HepG2 (cell line): ENCODE results near the gene GPR107. TPM values are rescaled to one million over a fixed set of nuclear protein-coding genes. Genes with fewer than 3 reads are reported as not detected.

ENCODE experiments used
- CEBPB ChIP-seq: IDR thresholded peaks from 2 replicates; pipeline ENCODE4 v1.6.1; 2011; ENCODE audit warnings: low read depth, low read length, improper control_type of control experiment, borderline replicate concordance
- ELF3 ChIP-seq: IDR thresholded peaks from 2 replicates; pipeline ENCODE4 v1.6.1; 2016; ENCODE audit warnings: missing genetic modification reagents, missing compliant biosample characterization
- EP300 ChIP-seq, 3 experiments: sonication (generic) in 1 of 3; formaldehyde crosslinking in 1 of 3; IDR thresholded peaks; 2 replicates each; pipeline versions ENCODE4 v1.5.1 to v1.6.1; 2011 to 2020; ENCODE audit warnings: low read depth in 2 of 3, low read length in 2 of 3, borderline replicate concordance in 1 of 3, improper control_type of control experiment in 1 of 3, mild to moderate bottlenecking in 1 of 3, missing genetic modification reagents in 1 of 3, moderate library complexity in 1 of 3
- FOXJ3 ChIP-seq: sonication (generic); formaldehyde crosslinking; IDR thresholded peaks from 2 replicates; pipeline ENCODE4 v1.4.0; 2020; ENCODE audit warnings: missing genetic modification reagents, mild to moderate bottlenecking, borderline replicate concordance
- MED8 ChIP-seq: sonication (generic); formaldehyde crosslinking; IDR thresholded peaks from 2 replicates; pipeline ENCODE4 v1.8.1; 2023; ENCODE audit warnings: mild to moderate bottlenecking, missing genetic modification reagents; ENCODE audit not compliant: insufficient replicate concordance
- MIXL1 ChIP-seq: IDR thresholded peaks from 2 replicates; pipeline ENCODE4 v1.6.1; 2016
- ONECUT2 ChIP-seq: sonication (generic); formaldehyde crosslinking; IDR thresholded peaks from 2 replicates; pipeline ENCODE4 v1.4.0; 2020; ENCODE audit warnings: missing genetic modification reagents
- RARA ChIP-seq: IDR thresholded peaks from 2 replicates; pipeline ENCODE4 v1.6.1; 2016; ENCODE audit warnings: missing genetic modification reagents, missing compliant biosample characterization
- SP5 ChIP-seq: IDR thresholded peaks from 2 replicates; pipeline ENCODE4 v1.6.1; 2016; ENCODE audit warnings: low read depth, borderline replicate concordance
- ZFP90 ChIP-seq: sonication (generic); formaldehyde crosslinking; IDR thresholded peaks from 2 replicates; pipeline ENCODE4 v1.8.0; 2022; ENCODE audit warnings: missing genetic modification reagents, mild to moderate bottlenecking, inconsistent platforms, borderline replicate concordance
- ZNF549 ChIP-seq: sonication (generic); formaldehyde crosslinking; IDR thresholded peaks from 2 replicates; pipeline ENCODE4 v1.5.0; 2020; ENCODE audit warnings: missing genetic modification reagents
- polyA plus RNA-seq, 8 experiments: library from polyadenylated mRNA; depleted of rRNA in 3 of 8; stranded (reverse) in 7 of 8; unstranded in 1 of 8; fragments of >200 nt; fragmentation: Illumina TruSeq in 4 of 8; extraction: Trizol in 4 of 8; gene quantifications; 2 replicates each; pipeline versions ENCODE4 v1.2.1 to v1.2.3, GENCODE V29; 2011 to 2016; ENCODE audit warnings: low read depth in 4 of 8, missing spikeins in 1 of 8, mixed read lengths in 1 of 8; ENCODE audit not compliant: insufficient read depth in 1 of 8
- total RNA-seq, 5 experiments: library from RNA; depleted of rRNA; stranded (reverse); fragments of >200 nt; fragmentation: Illumina TruSeq; extraction: Trizol; gene quantifications; 2 replicates each; pipeline ENCODE4 v1.2.3, GENCODE V29; 2016; ENCODE audit warnings: low read depth in 1 of 5
- TF ChIP-seq, protein P1 (sequence below): sonication (generic); formaldehyde crosslinking; IDR thresholded peaks from 2 replicates; pipeline ENCODE4 v1.4.0; 2020; ENCODE audit warnings: missing genetic modification reagents
- TF ChIP-seq, protein P2 (sequence below): sonication (generic); formaldehyde crosslinking; conservative IDR thresholded peaks from 2 replicates; pipeline ENCODE4 v1.4.0; 2020; ENCODE audit warnings: missing genetic modification reagents
- TF ChIP-seq, protein P3 (sequence below): IDR thresholded peaks from 2 replicates; pipeline ENCODE4 v1.6.1; 2016; ENCODE audit warnings: missing genetic modification reagents, missing compliant biosample characterization
- TF ChIP-seq, protein P4 (sequence below): sonication (generic); formaldehyde crosslinking; IDR thresholded peaks from 2 replicates; pipeline ENCODE4 v1.8.0; 2022; ENCODE audit warnings: mild to moderate bottlenecking, missing genetic modification reagents, moderate library complexity
- TF ChIP-seq, protein P5 (sequence below): sonication (generic); formaldehyde crosslinking; IDR thresholded peaks from 2 replicates; pipeline ENCODE4 v1.5.0; 2020; ENCODE audit warnings: missing genetic modification reagents, mild to moderate bottlenecking, borderline replicate concordance

Gene GPR107
- total and polyA plus RNA-seq, 2 of the 13 experiments (the other 11 are each of a cell fraction or from before 2014, with no cell fraction given), result 22.5 to 24.4 TPM

DNA sequence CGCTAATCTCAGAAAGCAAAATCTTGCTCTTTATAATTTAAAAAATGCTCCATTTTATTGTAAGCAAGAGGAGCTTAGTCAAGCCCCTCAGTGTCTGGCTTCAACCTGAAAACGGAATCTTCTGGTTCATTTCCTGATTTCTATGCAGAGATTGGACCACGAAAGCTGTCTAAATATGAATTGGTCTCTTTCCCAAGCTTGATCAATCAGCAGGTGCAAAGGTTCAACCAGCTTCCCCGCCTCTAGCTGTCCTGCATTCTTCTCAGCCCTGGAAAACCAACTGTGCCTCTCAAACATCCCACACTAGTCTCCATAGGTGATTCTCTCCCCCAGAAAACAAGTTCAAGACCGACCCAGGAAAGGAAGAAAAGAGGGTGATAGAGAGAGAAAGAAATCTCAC, 45.2 kb upstream of the GPR107 start (continued):
- TF ChIP-seq EP300 (IDR thresholded peaks at IDR 0.05; ENCODE audit: low read depth in 2 of 2, low read length in 2 of 2) (0 out of 4 replicates have a peak, but pooled peaks of 1 of the 2 experiments have one; percentile 40), EP300 (CRISPR knock-in tag; IDR thresholded peaks at IDR 0.05; ENCODE audit: borderline replicate concordance) (no peak), ONECUT2 (peak; percentile 79), ZNF549 (CRISPR knock-in tag) (no peak), ELF3 (peak; percentile 61; the same call in 1 of the 2 replicates), CEBPB (peak; percentile 49; the same call in 1 of the 2 replicates), FOXJ3 (CRISPR knock-in tag) (no peak), MIXL1 (CRISPR knock-in tag) (peak; percentile 73; the same call in 1 of the 2 replicates), SP5 (CRISPR knock-in tag) (peak; percentile 98), RARA (CRISPR knock-in tag) (0 out of 2 replicates have a peak, but pooled peaks have one; percentile 18), MED8 (CRISPR knock-in tag) (no peak), ZFP90 (no peak)
- TF ChIP-seq, protein P1, sequence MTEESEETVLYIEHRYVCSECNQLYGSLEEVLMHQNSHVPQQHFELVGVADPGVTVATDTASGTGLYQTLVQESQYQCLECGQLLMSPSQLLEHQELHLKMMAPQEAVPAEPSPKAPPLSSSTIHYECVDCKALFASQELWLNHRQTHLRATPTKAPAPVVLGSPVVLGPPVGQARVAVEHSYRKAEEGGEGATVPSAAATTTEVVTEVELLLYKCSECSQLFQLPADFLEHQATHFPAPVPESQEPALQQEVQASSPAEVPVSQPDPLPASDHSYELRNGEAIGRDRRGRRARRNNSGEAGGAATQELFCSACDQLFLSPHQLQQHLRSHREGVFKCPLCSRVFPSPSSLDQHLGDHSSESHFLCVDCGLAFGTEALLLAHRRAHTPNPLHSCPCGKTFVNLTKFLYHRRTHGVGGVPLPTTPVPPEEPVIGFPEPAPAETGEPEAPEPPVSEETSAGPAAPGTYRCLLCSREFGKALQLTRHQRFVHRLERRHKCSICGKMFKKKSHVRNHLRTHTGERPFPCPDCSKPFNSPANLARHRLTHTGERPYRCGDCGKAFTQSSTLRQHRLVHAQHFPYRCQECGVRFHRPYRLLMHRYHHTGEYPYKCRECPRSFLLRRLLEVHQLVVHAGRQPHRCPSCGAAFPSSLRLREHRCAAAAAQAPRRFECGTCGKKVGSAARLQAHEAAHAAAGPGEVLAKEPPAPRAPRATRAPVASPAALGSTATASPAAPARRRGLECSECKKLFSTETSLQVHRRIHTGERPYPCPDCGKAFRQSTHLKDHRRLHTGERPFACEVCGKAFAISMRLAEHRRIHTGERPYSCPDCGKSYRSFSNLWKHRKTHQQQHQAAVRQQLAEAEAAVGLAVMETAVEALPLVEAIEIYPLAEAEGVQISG, result 0 out of 2 replicates have a peak, but pooled peaks have one; percentile 28
- TF ChIP-seq, protein P2, sequence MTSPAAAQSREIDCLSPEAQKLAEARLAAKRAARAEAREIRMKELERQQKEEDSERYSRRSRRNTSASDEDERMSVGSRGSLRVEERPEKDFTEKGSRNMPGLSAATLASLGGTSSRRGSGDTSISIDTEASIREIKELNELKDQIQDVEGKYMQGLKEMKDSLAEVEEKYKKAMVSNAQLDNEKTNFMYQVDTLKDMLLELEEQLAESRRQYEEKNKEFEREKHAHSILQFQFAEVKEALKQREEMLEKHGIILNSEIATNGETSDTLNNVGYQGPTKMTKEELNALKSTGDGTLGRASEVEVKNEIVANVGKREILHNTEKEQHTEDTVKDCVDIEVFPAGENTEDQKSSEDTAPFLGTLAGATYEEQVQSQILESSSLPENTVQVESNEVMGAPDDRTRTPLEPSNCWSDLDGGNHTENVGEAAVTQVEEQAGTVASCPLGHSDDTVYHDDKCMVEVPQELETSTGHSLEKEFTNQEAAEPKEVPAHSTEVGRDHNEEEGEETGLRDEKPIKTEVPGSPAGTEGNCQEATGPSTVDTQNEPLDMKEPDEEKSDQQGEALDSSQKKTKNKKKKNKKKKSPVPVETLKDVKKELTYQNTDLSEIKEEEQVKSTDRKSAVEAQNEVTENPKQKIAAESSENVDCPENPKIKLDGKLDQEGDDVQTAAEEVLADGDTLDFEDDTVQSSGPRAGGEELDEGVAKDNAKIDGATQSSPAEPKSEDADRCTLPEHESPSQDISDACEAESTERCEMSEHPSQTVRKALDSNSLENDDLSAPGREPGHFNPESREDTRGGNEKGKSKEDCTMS (CRISPR knock-in tag), result no peak
- TF ChIP-seq, protein P3, sequence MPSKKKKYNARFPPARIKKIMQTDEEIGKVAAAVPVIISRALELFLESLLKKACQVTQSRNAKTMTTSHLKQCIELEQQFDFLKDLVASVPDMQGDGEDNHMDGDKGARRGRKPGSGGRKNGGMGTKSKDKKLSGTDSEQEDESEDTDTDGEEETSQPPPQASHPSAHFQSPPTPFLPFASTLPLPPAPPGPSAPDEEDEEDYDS (CRISPR knock-in tag), result 0 out of 2 replicates have a peak, but pooled peaks have one; percentile 16
- TF ChIP-seq, protein P4, sequence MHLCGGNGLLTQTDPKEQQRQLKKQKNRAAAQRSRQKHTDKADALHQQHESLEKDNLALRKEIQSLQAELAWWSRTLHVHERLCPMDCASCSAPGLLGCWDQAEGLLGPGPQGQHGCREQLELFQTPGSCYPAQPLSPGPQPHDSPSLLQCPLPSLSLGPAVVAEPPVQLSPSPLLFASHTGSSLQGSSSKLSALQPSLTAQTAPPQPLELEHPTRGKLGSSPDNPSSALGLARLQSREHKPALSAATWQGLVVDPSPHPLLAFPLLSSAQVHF (CRISPR knock-in tag), result no peak
- TF ChIP-seq, protein P5, sequence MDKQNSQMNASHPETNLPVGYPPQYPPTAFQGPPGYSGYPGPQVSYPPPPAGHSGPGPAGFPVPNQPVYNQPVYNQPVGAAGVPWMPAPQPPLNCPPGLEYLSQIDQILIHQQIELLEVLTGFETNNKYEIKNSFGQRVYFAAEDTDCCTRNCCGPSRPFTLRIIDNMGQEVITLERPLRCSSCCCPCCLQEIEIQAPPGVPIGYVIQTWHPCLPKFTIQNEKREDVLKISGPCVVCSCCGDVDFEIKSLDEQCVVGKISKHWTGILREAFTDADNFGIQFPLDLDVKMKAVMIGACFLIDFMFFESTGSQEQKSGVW (CRISPR knock-in tag), result no peak
